GM12892 (cell line): ENCODE measurements around the gene CCDC102A.

Experiments used
- DNase-seq: peaks from one replicate; pipeline ENCODE4 v3.0.0; 2011; ENCODE audit not compliant: insufficient read length
- FAIRE-seq: peaks from 2 replicates; lab custom pipeline; 2011; peaks lifted over from hg19 to GRCh38; lab: Jason Lieb, UNC
- POLR2A ChIP-seq: IDR thresholded peaks from 2 replicates; pipeline ENCODE4 v1.6.1; 2011; ENCODE audit warnings: low read depth, low read length, control low read depth
- POLR2AphosphoS5 ChIP-seq: IDR thresholded peaks from 2 replicates; pipeline ENCODE4 v1.6.1; 2011; ENCODE audit warnings: low read depth, low read length, control low read depth
- TAF1 ChIP-seq: IDR thresholded peaks from 2 replicates; pipeline ENCODE4 v1.6.1; 2011; ENCODE audit warnings: low read depth, mild to moderate bottlenecking, control low read depth, low read length, borderline replicate concordance

CCDC102A gene

GRCh38 chr16:57485916-57486857, 50.2 kb downstream of the CCDC102A start, which contains the start of gene DOK4:
Gene DOK4 (minus strand): TSS chr16:57486493. CDS start chr16:57479507, 6,986 bp downstream.
- DNase-seq (peak; percentile 97), FAIRE-seq (peak; percentile 90)
- no peak for TF ChIP-seq POLR2A
- no peak for TF ChIP-seq POLR2AphosphoS5
- TF ChIP-seq TAF1: no peak

GRCh38 chr16:57485091-57485915, 51.1 kb downstream of the CCDC102A start:
- TF ChIP-seq TAF1: no peak
- no peak for TF ChIP-seq POLR2A
- TF ChIP-seq POLR2AphosphoS5: no peak
- FAIRE-seq (no peak), DNase-seq (no peak)

- TF ChIP-seq POLR2A (no peak), POLR2AphosphoS5 (no peak), TAF1 (no peak)
- no peak for FAIRE-seq
Observed at GRCh38 chr16:57484515-57485005, 51.8 kb downstream of the CCDC102A start.

GRCh38 chr16:57483725-57484514, 52.5 kb downstream of the CCDC102A start:
- DNase-seq: no peak
- TF ChIP-seq POLR2AphosphoS5 (no peak), POLR2A (no peak), TAF1 (no peak)
- no peak for FAIRE-seq

More at GRCh38 chr16:57484515-57485005, 51.8 kb downstream of the CCDC102A start:
- no peak for DNase-seq

GRCh38 chr16:57482845-57483545, 53.4 kb downstream of the CCDC102A start:
- FAIRE-seq: no peak
- TF ChIP-seq TAF1: no peak
- TF ChIP-seq POLR2A: no peak
- no peak for TF ChIP-seq POLR2AphosphoS5
- DNase-seq: no peak

- FAIRE-seq (no peak), DNase-seq (no peak)
- TF ChIP-seq TAF1 (no peak), POLR2A (no peak), POLR2AphosphoS5 (no peak)
Observed at GRCh38 chr16:57481421-57481820, 55.0 kb downstream of the CCDC102A start.

GRCh38 chr16:57480754-57481230, 55.6 kb downstream of the CCDC102A start:
- DNase-seq (no peak), FAIRE-seq (no peak)
- TF ChIP-seq POLR2A (no peak), TAF1 (no peak), POLR2AphosphoS5 (no peak)

- DNase-seq (no peak), FAIRE-seq (no peak)
- no peak for TF ChIP-seq TAF1
- TF ChIP-seq POLR2A: no peak
- no peak for TF ChIP-seq POLR2AphosphoS5
Observed at GRCh38 chr16:57479976-57480753, 56.2 kb downstream of the CCDC102A start.
